ENCODE data around the gene C20orf96.
A peak's percentile ranks its signal among the peaks of the same experiment; 100 is the strongest.
"Not testable (repeated sequence)": the region's sequence is repeated elsewhere in the genome, so short reads cannot be mapped to it uniquely, and the experiment has no call there.

C20orf96 gene

GRCh38 chr20:278181-278580, 12.4 kb downstream of the C20orf96 start:
- no peak for DNase-seq

GRCh38 chr20:277496-277781, 13.1 kb downstream of the C20orf96 start:
- no peak for DNase-seq

DNA sequence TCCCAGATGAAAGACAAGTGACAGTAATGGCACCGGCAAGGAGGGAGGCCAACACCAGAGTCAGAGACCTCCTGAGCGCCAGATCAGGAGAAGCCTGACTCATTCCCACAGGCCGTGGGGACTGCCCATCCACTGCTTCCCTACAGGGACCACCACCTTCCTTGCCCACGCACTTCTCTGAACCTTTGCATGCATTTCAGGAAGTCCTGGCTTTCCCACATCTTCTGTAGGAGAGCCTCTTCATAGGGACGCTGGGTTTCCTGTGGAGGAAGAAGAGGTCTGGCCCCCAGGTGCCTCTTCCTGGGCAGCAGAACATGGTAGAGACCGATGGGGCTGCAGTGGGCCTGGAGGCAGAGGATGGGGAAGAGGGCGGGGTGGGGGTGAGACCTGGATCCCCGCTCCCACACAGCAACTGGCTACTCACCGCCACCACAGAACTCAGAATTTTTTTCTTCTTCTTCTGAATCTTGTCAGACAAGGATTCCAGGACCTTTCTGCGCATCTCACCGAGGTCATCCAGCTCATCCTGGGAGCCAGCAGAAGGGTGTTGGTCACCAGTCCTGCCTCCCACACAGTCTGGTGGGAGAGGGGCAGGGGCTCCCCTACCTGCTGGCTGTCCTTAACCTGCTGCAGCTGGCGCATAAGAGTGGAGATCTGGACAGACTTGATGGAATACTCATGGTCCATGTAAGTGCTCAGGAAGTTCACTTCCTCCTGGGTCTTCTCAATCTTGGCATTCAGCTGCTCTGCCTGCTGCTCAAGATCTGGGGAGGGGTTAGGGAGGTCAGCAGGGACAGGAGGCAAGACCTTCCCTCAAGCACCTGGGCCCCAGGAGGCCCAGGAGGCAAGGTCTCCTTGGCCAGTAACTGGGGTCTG, 13.7 kb downstream of the C20orf96 start:
- no peak for DNase-seq

GRCh38 chr20:275791-276190, 14.8 kb downstream of the C20orf96 start:
- DNase-seq, result no peak

GRCh38 chr20:273884-274283, 16.7 kb downstream of the C20orf96 start:
- DNase-seq, result no peak

DNA sequence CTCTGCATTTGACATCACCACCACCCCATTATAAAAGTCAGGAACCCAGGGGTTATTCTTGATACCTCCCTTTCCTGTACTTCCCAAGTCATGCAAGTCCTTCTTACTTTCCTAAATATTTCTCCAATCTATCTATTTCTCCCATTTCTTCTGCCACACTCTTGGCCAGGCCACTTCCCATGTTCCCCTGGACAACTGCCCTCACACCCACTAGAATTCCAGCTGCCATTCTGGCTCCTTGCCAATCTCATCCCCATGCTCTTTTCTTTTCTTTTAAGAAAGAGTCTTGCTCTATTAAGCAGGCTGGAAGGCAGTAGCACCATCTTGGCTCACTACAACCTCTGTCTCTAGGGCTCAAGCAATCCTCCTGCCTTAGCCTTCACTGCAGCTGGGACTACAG, 17.8 kb downstream of the C20orf96 start:
- DNase-seq, result no peak

DNA sequence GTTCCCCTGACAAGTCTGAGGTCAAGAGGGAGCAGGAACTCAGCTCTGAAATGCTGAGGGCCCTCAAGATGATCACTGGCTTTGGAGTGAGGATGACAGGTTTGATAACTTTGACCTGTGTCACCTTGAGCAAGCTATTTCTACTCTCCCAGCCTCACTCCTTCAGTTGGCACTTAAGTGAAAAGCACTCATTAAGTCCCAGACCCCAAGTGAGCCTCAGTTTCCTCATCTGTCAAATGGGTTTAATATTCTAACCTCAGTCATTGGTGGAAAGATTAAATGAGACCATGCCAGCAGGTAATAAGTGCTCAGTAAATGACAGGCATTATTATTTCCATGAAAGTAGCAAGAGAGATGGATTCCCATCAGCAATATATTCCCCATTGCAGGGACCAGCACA, 19.0 kb downstream of the C20orf96 start:
- DNase-seq, result no peak

DNA sequence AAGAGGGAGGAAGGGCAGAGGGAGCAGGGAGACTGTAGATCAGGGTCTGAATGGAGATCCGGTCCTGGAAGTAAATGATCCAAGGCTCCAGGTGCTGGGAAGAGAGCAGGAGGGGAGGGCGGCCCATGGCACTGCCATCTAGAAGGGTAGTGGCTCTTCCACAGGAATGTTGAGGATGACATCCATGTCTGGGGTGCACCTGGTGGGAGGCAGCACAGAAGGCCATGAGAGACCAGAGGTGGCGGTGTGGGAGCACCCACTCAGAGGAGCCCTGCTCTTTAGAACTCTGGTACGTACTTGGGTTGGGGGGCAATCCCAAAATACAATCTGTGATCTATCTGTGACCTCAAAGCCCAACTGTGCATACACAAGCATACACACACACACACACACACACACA, 19.5 kb downstream of the C20orf96 start:
- no peak for DNase-seq

DNA sequence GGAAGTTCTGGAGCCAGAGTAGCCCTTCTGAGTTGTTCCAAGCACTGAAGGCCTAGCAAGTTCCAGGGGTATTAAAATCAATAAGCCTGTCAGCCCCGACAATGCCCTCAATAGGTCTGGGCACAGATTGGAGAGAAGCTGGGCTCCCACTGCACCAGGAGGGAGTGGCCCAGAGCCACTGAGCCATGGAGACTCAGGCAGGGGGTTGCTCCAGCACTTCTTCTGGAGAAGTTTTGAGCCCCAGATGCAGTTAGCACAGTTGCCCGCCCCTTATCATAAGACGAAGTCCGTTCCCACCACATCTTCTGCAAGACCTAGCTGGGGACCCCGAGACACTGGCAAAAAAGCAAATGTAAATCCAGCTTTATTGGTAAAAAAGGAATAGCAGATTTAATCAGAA, 20.0 kb downstream of the C20orf96 start:
- no peak for DNase-seq

GRCh38 chr20:266596-267562, 23.7 kb downstream of the C20orf96 start:
- DNase-seq, result peak; percentile 83

DNA sequence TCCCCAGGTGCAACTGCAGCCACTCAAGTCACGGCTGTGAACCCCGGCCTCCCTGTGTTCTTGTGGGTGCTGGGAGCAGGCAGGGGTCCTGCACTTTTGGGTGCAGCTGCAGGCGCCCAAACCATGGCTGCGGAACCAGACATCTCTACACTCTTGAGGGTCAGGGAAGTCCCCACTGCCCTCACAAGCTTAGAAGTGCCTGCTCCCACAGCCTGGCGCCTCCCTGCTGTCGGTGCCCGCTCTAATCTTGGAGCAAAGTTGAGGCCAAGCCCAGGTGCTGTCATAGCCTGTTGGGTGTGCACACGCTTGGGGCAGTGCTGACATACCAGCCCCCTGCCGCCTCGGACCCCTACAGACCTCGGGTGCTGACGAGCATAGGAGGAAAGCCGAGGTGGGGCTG, 26.8 kb downstream of the C20orf96 start:
- no peak for DNase-seq

GRCh38 chr20:259981-260380, 30.6 kb downstream of the C20orf96 start:
- no peak for DNase-seq

GRCh38 chr20:258963-259362, 31.6 kb downstream of the C20orf96 start:
- DNase-seq, result no peak

DNA sequence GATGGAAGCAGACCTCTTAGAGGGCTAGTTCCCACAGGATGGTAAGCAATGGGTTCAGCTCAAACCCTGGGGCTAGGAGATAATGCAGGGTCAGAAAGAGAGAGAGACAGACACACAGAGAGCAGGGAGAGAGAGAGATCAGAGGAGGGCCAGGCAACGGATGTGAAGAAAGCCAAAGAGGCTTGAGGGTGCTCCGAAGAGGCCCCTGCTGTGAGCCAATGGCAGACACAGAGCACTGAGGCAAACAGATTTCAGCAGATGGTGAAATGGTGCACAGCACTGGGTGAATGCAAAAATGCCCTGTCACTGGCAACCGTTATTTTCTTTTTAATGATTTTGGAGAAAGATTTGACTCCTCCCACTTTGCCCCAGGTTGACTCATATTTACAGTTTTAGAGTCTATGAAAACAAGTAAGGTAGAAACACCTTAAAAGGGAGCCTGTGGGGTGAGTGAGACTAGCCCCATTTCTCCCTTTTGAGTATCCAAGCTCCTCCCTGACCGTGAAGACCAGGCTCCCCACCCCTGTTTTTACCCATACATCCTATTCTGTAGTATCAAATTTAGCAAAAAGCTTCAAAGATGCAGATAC, 32.2 kb downstream of the C20orf96 start:
- no peak for DNase-seq

DNA sequence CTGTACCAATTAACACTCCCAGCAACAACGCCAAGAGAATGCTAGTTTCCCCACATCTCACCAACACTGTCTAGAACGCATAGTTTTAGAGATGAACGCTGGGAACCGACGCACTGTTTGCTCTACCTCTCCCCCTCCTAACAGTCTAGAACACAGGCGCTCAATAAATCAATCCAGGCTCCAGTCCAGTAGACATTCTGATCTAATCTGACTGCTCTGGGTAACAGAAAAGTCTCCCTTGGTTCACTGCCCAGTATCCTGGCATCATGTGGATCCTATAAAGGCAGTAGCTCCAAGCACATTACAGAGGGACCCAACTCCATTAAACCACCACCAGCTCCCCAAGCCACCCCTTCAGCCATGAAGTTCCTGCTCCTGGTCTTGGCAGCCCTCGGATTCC, 33.1 kb downstream of the C20orf96 start, which contains the start of gene DEFB132:
Gene DEFB132 (plus strand): TSS at position 306 of the 400 bp plus-strand sequence. CDS start 55 bp downstream, at position 361.
- no peak for DNase-seq

DNA sequence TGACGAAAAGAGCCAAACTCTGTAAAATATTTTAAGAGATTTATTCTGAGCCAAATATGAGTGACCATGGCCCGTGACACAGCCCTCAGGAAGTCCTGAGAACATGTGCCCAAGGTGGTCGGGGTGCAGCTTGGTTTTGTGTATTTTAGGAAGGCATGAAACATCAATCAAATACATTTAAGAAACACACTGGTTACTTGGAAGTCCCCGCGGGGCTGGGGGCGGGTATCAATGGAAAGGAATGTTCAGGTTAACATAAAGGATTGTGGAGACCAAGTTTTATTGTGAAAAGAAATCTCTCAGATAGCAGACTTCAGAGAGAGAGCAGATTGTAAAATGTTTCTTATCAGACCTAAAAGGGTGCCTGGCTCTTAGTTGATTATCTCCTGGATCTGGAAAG, 37.1 kb downstream of the C20orf96 start:
- DNase-seq, result not testable (repeated sequence)

DNA sequence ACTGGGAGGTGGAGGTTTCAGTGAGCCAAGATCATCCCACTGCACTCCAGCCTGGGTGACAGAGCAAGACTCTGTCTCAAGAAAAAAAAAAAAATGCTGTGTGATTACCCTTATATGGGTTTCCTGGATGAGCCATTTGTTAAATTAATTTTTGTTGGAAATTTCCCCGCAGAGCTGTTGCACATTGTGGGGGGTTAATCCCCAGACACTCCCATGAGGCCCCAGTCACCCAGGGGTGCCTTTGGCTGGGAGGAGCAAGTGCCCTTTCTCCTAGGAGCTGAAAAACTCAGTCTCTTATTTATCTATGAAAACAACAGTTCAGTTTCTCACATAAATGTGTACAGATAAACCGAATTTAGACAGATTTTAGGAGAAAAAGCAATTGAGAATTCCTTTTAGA, 37.7 kb downstream of the C20orf96 start:
- DNase-seq, result no peak

GRCh38 chr20:251354-251753, 39.2 kb downstream of the C20orf96 start:
- DNase-seq, result no peak

GRCh38 chr20:242905-243304, 47.6 kb downstream of the C20orf96 start:
- no peak for DNase-seq

- DNase-seq, result no peak
These were observed 52.6 kb downstream of the C20orf96 start for GRCh38 chr20:237929-238328.

GRCh38 chr20:237489-237888, 53.1 kb downstream of the C20orf96 start:
- DNase-seq, result no peak

DNA sequence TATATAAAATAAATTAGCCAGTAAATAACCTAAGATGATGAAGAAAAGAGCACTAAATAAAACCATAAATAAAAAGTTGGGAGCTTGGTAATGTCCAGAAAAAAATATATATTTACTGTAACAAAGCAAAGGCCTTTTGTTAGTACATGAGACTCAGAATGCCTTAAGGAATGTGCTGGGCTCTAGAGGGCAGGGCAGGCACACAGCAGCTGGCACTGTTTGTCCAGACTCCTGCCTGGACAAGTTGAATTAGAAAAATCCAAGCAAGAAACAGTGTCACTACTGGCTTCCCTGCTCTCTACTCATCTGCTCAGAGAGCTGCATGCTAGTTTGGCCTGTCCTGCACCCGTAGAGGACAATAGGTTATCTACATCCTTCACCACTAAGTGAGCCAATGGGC, 54.7 kb downstream of the C20orf96 start:
- no peak for DNase-seq

- DNase-seq, result no peak
These were observed 63.0 kb downstream of the C20orf96 start for GRCh38 chr20:227439-228105.

Data from NCI-H1092 treated with DMSO at 0.1 percent for 48 hours (cell line).